Measurements from ENCODE around the gene PCDHB8.
"Not testable (repeated sequence)": the region's sequence is repeated elsewhere in the genome, so short reads cannot be mapped to it uniquely, and the experiment has no call there.

PCDHB8 gene

GRCh38 chr5:141208478-141208877 is 30.9 kb downstream of the PCDHB8 start, which contains the start of gene PCDHB12:
TSS of gene PCDHB12 (plus strand) at chr5:141208719. CDS start at chr5:141208908, 189 bp downstream.
- H2AFZ ChIP-seq (ENCODE audit: low read depth, low read length): no peak within 1 kb of the TSS

DNA sequence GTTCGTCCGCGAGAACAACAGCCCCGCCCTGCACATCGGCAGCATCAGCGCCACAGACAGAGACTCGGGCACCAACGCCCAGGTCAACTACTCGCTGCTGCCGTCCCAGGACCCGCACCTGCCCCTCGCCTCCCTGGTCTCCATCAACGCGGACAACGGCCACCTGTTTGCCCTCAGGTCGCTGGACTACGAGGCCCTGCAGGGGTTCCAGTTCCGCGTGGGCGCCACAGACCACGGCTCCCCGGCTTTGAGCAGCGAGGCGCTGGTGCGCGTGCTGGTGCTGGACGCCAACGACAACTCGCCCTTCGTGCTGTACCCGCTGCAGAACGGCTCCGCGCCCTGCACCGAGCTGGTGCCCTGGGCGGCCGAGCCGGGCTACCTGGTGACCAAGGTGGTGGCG is 32.7 kb downstream of the PCDHB8 start:
- not testable (repeated sequence) for H3K4me1 ChIP-seq (ENCODE audit: low read length); H3K4me2 ChIP-seq (ENCODE audit: low read length)

More at GRCh38 chr5:141208478-141208877, 30.9 kb downstream of the PCDHB8 start, which contains the start of gene PCDHB12:
- Histone ChIP-seq H3K4me2 (ENCODE audit: low read length) (no peak within 1 kb of the TSS), H3K27ac (ENCODE audit: low read length) (no peak within 1 kb of the TSS), H3K4me1 (ENCODE audit: low read length) (no peaks in the 10 kb centered on the region), H4K20me1 (ENCODE audit: insufficient read depth, low read length) (no peaks in the 10 kb centered on the region), H3K4me3 (ENCODE audit: low read length) (no peak within 1 kb of the TSS), H3K36me3 (replicated peaks; ENCODE audit: low read depth, low read length) (no peaks in the 10 kb centered on the region), H3K79me2 (ENCODE audit: low read length) (no peaks in the 10 kb centered on the region), H3K9ac (ENCODE audit: low read length) (no peak within 1 kb of the TSS), H3K27me3 (ENCODE audit: low read depth, low read length) (no peaks in the 10 kb centered on the region), H3K9me3 (ENCODE audit: insufficient read depth, low read length) (no peaks in the 10 kb centered on the region)
- TF ChIP-seq, protein P1, sequence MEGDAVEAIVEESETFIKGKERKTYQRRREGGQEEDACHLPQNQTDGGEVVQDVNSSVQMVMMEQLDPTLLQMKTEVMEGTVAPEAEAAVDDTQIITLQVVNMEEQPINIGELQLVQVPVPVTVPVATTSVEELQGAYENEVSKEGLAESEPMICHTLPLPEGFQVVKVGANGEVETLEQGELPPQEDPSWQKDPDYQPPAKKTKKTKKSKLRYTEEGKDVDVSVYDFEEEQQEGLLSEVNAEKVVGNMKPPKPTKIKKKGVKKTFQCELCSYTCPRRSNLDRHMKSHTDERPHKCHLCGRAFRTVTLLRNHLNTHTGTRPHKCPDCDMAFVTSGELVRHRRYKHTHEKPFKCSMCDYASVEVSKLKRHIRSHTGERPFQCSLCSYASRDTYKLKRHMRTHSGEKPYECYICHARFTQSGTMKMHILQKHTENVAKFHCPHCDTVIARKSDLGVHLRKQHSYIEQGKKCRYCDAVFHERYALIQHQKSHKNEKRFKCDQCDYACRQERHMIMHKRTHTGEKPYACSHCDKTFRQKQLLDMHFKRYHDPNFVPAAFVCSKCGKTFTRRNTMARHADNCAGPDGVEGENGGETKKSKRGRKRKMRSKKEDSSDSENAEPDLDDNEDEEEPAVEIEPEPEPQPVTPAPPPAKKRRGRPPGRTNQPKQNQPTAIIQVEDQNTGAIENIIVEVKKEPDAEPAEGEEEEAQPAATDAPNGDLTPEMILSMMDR (IDR thresholded peaks at IDR 0.05; ENCODE audit: low read depth, low read length): no peak
- TF ChIP-seq EZH2phosphoT487 (IDR thresholded peaks at IDR 0.05; ENCODE audit: low read depth): no peak

DNA sequence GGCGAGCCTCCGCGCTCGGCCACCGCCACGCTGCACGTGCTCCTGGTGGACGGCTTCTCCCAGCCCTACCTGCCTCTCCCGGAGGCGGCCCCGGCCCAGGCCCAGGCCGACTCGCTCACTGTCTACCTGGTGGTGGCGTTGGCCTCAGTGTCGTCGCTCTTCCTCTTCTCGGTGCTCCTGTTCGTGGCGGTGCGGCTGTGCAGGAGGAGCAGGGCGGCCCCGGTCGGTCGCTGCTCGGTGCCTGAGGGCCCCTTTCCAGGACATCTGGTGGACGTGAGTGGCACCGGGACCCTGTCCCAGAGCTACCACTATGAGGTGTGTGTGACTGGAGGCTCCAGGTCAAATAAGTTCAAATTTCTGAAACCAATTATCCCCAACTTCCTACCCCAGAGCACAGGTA is 33.3 kb downstream of the PCDHB8 start:
- not testable (repeated sequence) for H3K9me3 ChIP-seq (ENCODE audit: insufficient read depth, low read length); H3K4me1 ChIP-seq (ENCODE audit: low read length); H3K79me2 ChIP-seq (ENCODE audit: low read length); H3K9ac ChIP-seq (ENCODE audit: low read length); H3K36me3 ChIP-seq (replicated peaks; ENCODE audit: low read depth, low read length); H2AFZ ChIP-seq (ENCODE audit: low read depth, low read length); H3K27ac ChIP-seq (ENCODE audit: low read length); H4K20me1 ChIP-seq (ENCODE audit: insufficient read depth, low read length); H3K27me3 ChIP-seq (ENCODE audit: low read depth, low read length); H3K4me3 ChIP-seq (ENCODE audit: low read length); H3K4me2 ChIP-seq (ENCODE audit: low read length)

More for the DNA sequence above, 32.7 kb downstream of the PCDHB8 start:
- H2AFZ ChIP-seq (ENCODE audit: low read depth, low read length); H3K9me3 ChIP-seq (ENCODE audit: insufficient read depth, low read length); H3K79me2 ChIP-seq (ENCODE audit: low read length); H3K27ac ChIP-seq (ENCODE audit: low read length); H3K4me3 ChIP-seq (ENCODE audit: low read length); H3K27me3 ChIP-seq (ENCODE audit: low read depth, low read length); H4K20me1 ChIP-seq (ENCODE audit: insufficient read depth, low read length); H3K36me3 ChIP-seq (replicated peaks; ENCODE audit: low read depth, low read length); H3K9ac ChIP-seq (ENCODE audit: low read length): not testable (repeated sequence)

DNA sequence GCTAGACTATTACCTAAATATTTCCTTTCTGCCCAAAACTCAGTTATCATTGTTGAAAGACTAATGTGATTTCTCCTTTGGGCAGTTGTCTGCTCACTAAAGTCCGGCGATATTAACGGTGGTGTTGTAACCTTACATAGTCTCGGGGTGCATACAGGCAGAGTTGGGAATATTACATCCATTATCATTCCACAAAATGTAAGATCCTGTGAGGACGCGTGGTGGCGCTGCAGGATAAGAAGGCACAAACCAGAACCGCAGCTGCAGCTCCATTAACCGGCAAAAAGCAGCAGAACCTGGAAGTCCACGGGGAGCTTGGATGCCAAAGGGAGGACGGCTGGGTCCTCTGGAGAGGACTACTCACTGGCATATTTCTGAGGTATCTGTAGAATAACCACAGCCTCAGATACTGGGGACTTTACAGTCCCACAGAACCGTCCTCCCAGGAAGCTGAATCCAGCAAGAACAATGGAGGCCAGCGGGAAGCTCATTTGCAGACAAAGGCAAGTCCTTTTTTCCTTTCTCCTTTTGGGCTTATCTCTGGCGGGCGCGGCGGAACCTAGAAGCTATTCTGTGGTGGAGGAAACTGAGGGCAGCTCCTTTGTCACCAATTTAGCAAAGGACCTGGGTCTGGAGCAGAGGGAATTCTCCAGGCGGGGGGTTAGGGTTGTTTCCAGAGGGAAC is 36.2 kb downstream of the PCDHB8 start, which contains the start of gene PCDHB13:
Gene PCDHB13 (plus strand): TSS at position 264 of the 684 bp plus-strand sequence. CDS start 205 bp downstream, at position 469.
- not testable (repeated sequence) for H3K4me3 ChIP-seq (ENCODE audit: low read length); H3K27ac ChIP-seq (ENCODE audit: low read length); H3K4me1 ChIP-seq (ENCODE audit: low read length); H3K4me2 ChIP-seq (ENCODE audit: low read length); H3K36me3 ChIP-seq (replicated peaks; ENCODE audit: low read depth, low read length); H2AFZ ChIP-seq (ENCODE audit: low read depth, low read length); H3K27me3 ChIP-seq (ENCODE audit: low read depth, low read length); H3K9me3 ChIP-seq (ENCODE audit: insufficient read depth, low read length); H3K79me2 ChIP-seq (ENCODE audit: low read length); H3K9ac ChIP-seq (ENCODE audit: low read length); H4K20me1 ChIP-seq (ENCODE audit: insufficient read depth, low read length)

DNA sequence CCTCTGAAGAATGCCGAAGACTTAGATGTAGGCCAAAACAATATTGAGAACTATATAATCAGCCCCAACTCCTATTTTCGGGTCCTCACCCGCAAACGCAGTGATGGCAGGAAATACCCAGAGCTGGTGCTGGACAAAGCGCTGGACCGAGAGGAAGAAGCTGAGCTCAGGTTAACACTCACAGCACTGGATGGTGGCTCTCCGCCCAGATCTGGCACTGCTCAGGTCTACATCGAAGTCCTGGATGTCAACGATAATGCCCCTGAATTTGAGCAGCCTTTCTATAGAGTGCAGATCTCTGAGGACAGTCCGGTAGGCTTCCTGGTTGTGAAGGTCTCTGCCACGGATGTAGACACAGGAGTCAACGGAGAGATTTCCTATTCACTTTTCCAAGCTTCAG is 37.0 kb downstream of the PCDHB8 start:
- H3K4me1 ChIP-seq (ENCODE audit: low read length); H3K9ac ChIP-seq (ENCODE audit: low read length); H2AFZ ChIP-seq (ENCODE audit: low read depth, low read length); H3K27ac ChIP-seq (ENCODE audit: low read length); H3K4me3 ChIP-seq (ENCODE audit: low read length); H3K79me2 ChIP-seq (ENCODE audit: low read length); H3K9me3 ChIP-seq (ENCODE audit: insufficient read depth, low read length); H3K36me3 ChIP-seq (replicated peaks; ENCODE audit: low read depth, low read length); H4K20me1 ChIP-seq (ENCODE audit: insufficient read depth, low read length); H3K4me2 ChIP-seq (ENCODE audit: low read length); H3K27me3 ChIP-seq (ENCODE audit: low read depth, low read length): not testable (repeated sequence)

GRCh38 chr5:141215504-141215903 is 37.9 kb downstream of the PCDHB8 start:
- not testable (repeated sequence) for H3K9ac ChIP-seq (ENCODE audit: low read length); H3K4me2 ChIP-seq (ENCODE audit: low read length); H3K9me3 ChIP-seq (ENCODE audit: insufficient read depth, low read length); H3K4me1 ChIP-seq (ENCODE audit: low read length); H3K27ac ChIP-seq (ENCODE audit: low read length); H3K4me3 ChIP-seq (ENCODE audit: low read length); H3K79me2 ChIP-seq (ENCODE audit: low read length); H4K20me1 ChIP-seq (ENCODE audit: insufficient read depth, low read length); H2AFZ ChIP-seq (ENCODE audit: low read depth, low read length); H3K27me3 ChIP-seq (ENCODE audit: low read depth, low read length); H3K36me3 ChIP-seq (replicated peaks; ENCODE audit: low read depth, low read length)

DNA sequence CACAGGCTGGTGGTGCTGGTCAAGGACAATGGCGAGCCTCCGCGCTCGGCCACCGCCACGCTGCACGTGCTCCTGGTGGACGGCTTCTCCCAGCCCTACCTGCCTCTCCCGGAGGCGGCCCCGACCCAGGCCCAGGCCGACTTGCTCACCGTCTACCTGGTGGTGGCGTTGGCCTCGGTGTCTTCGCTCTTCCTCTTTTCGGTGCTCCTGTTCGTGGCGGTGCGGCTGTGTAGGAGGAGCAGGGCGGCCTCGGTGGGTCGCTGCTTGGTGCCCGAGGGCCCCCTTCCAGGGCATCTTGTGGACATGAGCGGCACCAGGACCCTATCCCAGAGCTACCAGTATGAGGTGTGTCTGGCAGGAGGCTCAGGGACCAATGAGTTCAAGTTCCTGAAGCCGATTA is 38.4 kb downstream of the PCDHB8 start:
- H3K27me3 ChIP-seq (ENCODE audit: low read depth, low read length); H3K27ac ChIP-seq (ENCODE audit: low read length); H3K4me3 ChIP-seq (ENCODE audit: low read length); H3K9me3 ChIP-seq (ENCODE audit: insufficient read depth, low read length); H3K79me2 ChIP-seq (ENCODE audit: low read length); H2AFZ ChIP-seq (ENCODE audit: low read depth, low read length); H4K20me1 ChIP-seq (ENCODE audit: insufficient read depth, low read length); H3K4me1 ChIP-seq (ENCODE audit: low read length); H3K9ac ChIP-seq (ENCODE audit: low read length); H3K36me3 ChIP-seq (replicated peaks; ENCODE audit: low read depth, low read length); H3K4me2 ChIP-seq (ENCODE audit: low read length): not testable (repeated sequence)

Measured in OCI-LY3 (cell line).